ENCODE measurements around the gene TENM4. TPM values are rescaled to one million over a fixed set of nuclear protein-coding genes. Genes with fewer than 3 reads are reported as not detected.

Gene TENM4
- polyA plus RNA-seq, 2 of the 4 experiments (the other 2 are of a cell fraction): 0.06 to 0.31 TPM

DNA sequence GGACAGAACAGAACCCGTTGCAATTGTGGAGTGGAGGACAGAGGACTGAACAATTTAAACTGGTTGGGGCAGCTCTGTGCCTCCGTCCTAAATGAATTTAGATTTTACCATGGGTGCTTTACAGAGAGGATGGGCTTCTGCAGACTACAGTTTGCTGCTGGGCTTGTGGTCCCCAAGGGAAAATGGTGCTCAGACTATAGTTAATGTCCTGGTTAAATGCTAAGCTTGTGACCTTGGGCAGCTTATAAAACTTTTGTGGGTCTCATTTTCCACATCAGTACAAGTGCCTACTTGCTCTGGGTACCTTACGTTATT is 511.0 kb downstream of the TENM4 start:
- WGBS (ENCODE audit: missing lambda C conversion rate): 43% methylated on average over 3 of the region's 3 CpGs
- Histone ChIP-seq H3K4me3 (no peak overlapping the region), H3K4me2 (no peak overlapping the region), H3K4me1 (no peaks in the 10 kb centered on the region), H3K27ac (no peak overlapping the region), H3K9me3 (no peaks in the 10 kb centered on the region)
- FAIRE-seq (no peak), ATAC-seq (no peak), DNase-seq (ENCODE audit: low read depth in 1 of 2, low spot score in 1 of 2) (no peak)
- CTCF ChIA-PET: interaction anchor here (1.2 kb wide), 1 partner anchor 9 kb away, joined by 3 read pairs; no protein-coding TSS in a partner anchor
- no peak for TF ChIP-seq MAZ (IDR thresholded peaks at IDR 0.05; ENCODE audit: borderline replicate concordance, low read depth, low read length)
- no peak for TF ChIP-seq CHD2 (IDR thresholded peaks at IDR 0.05; ENCODE audit: low read length, partially characterized antibody)
- TF ChIP-seq PHF8 (IDR thresholded peaks at IDR 0.05; ENCODE audit: borderline replicate concordance, low read depth): no peak
- no peak for TF ChIP-seq FOSL2 (IDR thresholded peaks at IDR 0.05)
- no peak for TF ChIP-seq FOSL2 (CRISPR knock-in tag; IDR thresholded peaks at IDR 0.05)
- TF ChIP-seq HEYL (CRISPR knock-in tag; IDR thresholded peaks at IDR 0.05): no peak
- TF ChIP-seq SMC3 (IDR thresholded peaks at IDR 0.05): no peak
- no peak for TF ChIP-seq CHD4 (IDR thresholded peaks at IDR 0.05; ENCODE audit: borderline replicate concordance)
- TF ChIP-seq, protein P1, sequence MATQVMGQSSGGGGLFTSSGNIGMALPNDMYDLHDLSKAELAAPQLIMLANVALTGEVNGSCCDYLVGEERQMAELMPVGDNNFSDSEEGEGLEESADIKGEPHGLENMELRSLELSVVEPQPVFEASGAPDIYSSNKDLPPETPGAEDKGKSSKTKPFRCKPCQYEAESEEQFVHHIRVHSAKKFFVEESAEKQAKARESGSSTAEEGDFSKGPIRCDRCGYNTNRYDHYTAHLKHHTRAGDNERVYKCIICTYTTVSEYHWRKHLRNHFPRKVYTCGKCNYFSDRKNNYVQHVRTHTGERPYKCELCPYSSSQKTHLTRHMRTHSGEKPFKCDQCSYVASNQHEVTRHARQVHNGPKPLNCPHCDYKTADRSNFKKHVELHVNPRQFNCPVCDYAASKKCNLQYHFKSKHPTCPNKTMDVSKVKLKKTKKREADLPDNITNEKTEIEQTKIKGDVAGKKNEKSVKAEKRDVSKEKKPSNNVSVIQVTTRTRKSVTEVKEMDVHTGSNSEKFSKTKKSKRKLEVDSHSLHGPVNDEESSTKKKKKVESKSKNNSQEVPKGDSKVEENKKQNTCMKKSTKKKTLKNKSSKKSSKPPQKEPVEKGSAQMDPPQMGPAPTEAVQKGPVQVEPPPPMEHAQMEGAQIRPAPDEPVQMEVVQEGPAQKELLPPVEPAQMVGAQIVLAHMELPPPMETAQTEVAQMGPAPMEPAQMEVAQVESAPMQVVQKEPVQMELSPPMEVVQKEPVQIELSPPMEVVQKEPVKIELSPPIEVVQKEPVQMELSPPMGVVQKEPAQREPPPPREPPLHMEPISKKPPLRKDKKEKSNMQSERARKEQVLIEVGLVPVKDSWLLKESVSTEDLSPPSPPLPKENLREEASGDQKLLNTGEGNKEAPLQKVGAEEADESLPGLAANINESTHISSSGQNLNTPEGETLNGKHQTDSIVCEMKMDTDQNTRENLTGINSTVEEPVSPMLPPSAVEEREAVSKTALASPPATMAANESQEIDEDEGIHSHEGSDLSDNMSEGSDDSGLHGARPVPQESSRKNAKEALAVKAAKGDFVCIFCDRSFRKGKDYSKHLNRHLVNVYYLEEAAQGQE (IDR thresholded peaks at IDR 0.05): no peak
- no peak for TF ChIP-seq CBX2 (IDR thresholded peaks at IDR 0.05; ENCODE audit: borderline replicate concordance, low read depth)
- TF ChIP-seq FOSB (CRISPR knock-in tag; IDR thresholded peaks at IDR 0.05): no peak
- TF ChIP-seq BHLHE40 (IDR thresholded peaks at IDR 0.05; ENCODE audit: low read depth, low read length): no peak
- TF ChIP-seq HMGXB4 (CRISPR knock-in tag; IDR thresholded peaks at IDR 0.05; ENCODE audit: borderline replicate concordance): no peak
- TF ChIP-seq HOXB13 (CRISPR knock-in tag; IDR thresholded peaks at IDR 0.05; ENCODE audit: low read depth): no peak
- TF ChIP-seq TFCP2L1 (CRISPR knock-in tag; IDR thresholded peaks at IDR 0.05): no peak
- TF ChIP-seq, protein P2, sequence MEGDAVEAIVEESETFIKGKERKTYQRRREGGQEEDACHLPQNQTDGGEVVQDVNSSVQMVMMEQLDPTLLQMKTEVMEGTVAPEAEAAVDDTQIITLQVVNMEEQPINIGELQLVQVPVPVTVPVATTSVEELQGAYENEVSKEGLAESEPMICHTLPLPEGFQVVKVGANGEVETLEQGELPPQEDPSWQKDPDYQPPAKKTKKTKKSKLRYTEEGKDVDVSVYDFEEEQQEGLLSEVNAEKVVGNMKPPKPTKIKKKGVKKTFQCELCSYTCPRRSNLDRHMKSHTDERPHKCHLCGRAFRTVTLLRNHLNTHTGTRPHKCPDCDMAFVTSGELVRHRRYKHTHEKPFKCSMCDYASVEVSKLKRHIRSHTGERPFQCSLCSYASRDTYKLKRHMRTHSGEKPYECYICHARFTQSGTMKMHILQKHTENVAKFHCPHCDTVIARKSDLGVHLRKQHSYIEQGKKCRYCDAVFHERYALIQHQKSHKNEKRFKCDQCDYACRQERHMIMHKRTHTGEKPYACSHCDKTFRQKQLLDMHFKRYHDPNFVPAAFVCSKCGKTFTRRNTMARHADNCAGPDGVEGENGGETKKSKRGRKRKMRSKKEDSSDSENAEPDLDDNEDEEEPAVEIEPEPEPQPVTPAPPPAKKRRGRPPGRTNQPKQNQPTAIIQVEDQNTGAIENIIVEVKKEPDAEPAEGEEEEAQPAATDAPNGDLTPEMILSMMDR (IDR thresholded peaks at IDR 0.05): no peak
- POLR2A ChIA-PET: no interaction called here

DNA sequence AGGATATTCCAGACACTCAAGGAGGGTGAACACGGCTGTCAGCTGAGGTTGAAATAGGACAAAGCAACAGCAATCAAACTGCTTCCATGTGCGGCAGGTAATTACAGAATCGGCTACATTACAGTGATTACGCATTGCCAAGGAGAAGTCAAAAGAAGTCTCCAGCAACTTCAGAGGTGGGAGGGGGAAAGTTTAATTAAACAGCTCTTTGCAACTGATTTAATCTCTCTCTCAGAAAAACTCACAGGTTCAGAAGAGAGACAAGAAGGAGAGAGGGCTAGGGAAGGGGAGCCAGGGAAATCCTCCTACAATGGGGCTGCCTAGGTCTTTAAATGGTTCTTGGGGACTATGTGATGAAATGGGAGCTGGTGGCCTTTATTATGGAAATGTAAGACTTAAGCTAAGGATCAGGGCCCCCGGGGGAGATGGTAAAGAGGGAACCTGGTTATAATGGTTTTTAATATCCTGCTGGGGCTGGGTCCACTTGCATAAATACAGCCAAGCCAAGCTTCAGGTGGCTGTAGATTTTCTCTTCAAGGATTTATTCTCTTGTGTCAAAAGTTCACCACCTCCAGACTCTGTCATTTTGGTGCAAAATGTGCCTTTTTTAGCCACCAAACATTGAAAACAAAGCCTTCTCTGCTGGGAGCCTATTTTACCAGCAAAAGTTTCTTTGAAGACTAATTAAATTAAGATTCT is 511.5 kb downstream of the TENM4 start:
- WGBS (ENCODE audit: missing lambda C conversion rate): 57% methylated on average over 5 of the region's 5 CpGs
- TF ChIP-seq EHF (CRISPR knock-in tag; IDR thresholded peaks at IDR 0.05): no peak
- TF ChIP-seq GATA3 (IDR thresholded peaks at IDR 0.05; ENCODE audit: borderline replicate concordance): no peak
- TF ChIP-seq ZC3H11A (IDR thresholded peaks at IDR 0.05): no peak
- TF ChIP-seq PBX3 (IDR thresholded peaks at IDR 0.05): no peak
- no peak for TF ChIP-seq RNF2 (IDR thresholded peaks at IDR 0.05; ENCODE audit: borderline replicate concordance, low read depth)
- no peak for TF ChIP-seq ESRRA (IDR thresholded peaks at IDR 0.05; ENCODE audit: borderline replicate concordance, low read length)
- no peak for TF ChIP-seq HDAC2 (IDR thresholded peaks at IDR 0.05)
- TF ChIP-seq ELK1 (IDR thresholded peaks at IDR 0.05; ENCODE audit: low read depth, low read length): no peak
- no peak for TF ChIP-seq KDM5A (IDR thresholded peaks at IDR 0.05)
- TF ChIP-seq TP53 (CRISPR knock-in tag; IDR thresholded peaks at IDR 0.05): no peak
- no peak for TF ChIP-seq NFE2L2 (conservative IDR thresholded peaks at IDR 0.05; ENCODE audit: low read length)
- no peak overlapping the region for H3K27ac ChIP-seq
- no peaks in the 10 kb centered on the region for H3K4me1 ChIP-seq
- no peak for FAIRE-seq
- no peaks in the 10 kb centered on the region for H3K9me3 ChIP-seq
- POLR2A ChIA-PET: no interaction called here
- no peak overlapping the region for H3K4me2 ChIP-seq
- ATAC-seq: no peak
- CTCF ChIA-PET: interaction anchor here (1.2 kb wide), 1 partner anchor 10 kb away, joined by 3 read pairs; no protein-coding TSS in a partner anchor
- no peak for DNase-seq (ENCODE audit: low read depth in 1 of 2, low spot score in 1 of 2)
- no peak overlapping the region for H3K4me3 ChIP-seq
